Endothelial cell of hepatic sinusoid (primary cell): ENCODE measurements around the gene ARRDC3.

Experiments used
- in situ Hi-C: cut with HindIII; loops from 2 replicates; pipeline ENCODE4 v1.10.0; 2017; ENCODE audit warnings: low sequenced_read_pairs

ARRDC3 gene

DNA sequence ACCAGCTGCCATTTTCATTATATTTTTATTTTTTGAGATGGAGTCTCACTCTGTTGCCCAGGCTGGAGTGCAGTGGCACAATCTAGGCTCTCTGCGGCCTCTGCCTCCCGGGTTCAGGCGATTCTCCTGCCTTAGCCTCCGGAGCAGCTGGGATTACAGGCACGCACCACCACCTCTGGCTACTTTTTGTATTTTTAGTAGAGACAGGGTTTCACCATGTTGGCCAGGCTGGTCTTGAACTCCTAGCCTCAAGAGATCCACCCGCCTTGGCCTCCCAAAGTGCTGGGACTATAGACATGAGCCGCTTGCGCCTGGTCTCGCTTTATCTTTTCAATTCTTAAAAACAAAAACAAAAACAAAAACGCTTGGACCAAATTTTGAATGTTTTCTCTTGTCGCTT, 2.5 kb upstream of the ARRDC3 start:
- in situ Hi-C loops: loop anchor here (25.0 kb wide), 1 partner anchor 498 kb away; no protein-coding TSS in a partner anchor

- in situ Hi-C loops: loop anchor here (5.0 to 25.0 kb wide), 3 partner anchors 73 to 498 kb away; no protein-coding TSS in a partner anchor
These were observed 1.7 kb upstream of the ARRDC3 start for GRCh38 chr5:91384671-91385430.

DNA sequence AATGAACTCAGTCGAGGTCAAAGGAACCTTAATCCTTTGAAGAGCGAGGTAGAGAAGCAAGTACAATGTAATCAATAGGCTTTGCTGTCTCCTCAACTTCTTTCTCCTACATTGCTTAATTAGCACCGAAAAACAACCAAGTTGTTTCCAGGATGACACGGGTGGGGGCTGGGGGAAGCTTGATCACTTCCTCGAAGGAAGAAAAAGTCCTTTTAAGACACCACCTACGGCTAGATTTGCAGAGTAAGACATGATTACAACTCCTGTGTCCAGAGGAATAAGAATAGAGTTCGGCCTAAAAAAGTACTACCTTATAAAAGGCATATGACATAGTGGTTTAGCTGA, 811 bp upstream of the ARRDC3 start:
- in situ Hi-C loops: loop anchor here (5.0 to 25.0 kb wide), 3 partner anchors 72 to 497 kb away; no protein-coding TSS in a partner anchor

- in situ Hi-C loops: loop anchor here (5.0 to 25.0 kb wide), 3 partner anchors 70 to 495 kb away; no protein-coding TSS in a partner anchor
These were observed 539 bp downstream of the ARRDC3 start for GRCh38 chr5:91382530-91383026.

DNA sequence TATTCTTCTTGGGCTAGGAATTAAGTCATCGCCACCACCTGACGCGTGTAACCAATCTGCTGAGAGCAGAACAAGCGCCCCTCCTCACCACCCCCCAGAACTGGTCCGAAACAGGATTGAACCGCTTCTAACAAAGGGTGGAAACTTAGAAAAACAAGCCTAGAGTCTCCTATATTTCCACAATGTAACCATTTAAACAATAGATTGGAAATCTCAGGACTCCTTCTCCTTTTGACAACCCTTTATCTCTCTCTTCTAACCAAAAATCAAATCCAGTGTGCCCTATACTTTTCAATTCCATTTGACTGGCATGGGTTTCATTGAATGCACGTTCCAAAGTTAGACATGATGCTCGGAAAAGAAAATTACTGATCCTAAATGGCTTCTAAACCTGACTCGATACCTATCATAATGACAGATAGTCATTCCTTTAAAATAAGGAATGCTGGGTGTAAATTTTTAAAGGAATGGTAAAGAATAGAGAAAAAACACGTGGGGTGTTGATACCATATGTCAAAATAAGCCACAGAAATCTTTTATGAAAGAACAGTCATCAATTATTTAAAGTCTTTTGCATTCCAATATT, 1.2 kb downstream of the ARRDC3 start:
- in situ Hi-C loops: loop anchor here (5.0 to 25.0 kb wide), 3 partner anchors 70 to 495 kb away; no protein-coding TSS in a partner anchor

- in situ Hi-C loops: loop anchor here (5.0 to 25.0 kb wide), 3 partner anchors 69 to 494 kb away; no protein-coding TSS in a partner anchor
These were observed 1.8 kb downstream of the ARRDC3 start for GRCh38 chr5:91381239-91381773.

DNA sequence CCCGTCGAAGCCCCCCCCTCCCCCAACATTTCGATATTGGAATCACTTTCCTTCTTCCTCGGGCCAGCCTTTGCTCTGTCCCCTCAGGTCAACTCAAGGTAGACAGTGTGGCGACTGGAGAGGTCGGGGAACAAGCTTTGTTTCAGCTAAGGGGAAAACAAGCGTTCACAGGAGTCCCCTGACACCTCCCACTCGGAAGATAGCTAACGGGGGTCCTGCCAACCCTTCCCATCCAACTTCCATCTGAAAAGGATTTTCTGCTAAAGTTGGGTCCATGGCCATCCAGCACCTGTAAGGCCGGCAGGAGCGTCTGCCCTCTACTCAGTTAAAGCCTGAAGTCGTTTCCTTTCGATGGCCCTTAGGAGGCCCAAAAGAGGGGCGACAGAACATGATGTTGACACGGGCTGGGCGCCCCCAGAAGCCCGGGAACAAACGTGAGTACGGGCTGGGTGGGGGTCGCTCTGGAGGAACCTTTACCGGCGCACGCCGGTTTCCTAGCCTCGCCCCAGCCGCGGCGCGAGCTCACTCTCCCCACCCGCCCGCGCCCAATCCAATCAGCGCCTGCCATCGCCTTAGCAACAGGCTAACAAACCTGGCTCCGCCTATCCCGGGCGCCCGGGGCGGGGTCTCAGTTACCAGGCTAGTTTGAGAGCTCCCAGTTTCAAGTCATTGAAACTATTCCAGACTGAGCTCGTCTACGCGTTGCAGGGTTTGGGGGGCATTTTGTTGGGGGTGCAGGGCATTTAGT, 2.5 kb downstream of the ARRDC3 start:
- in situ Hi-C loops: loop anchor here (5.0 to 25.0 kb wide), 3 partner anchors 68 to 493 kb away; no protein-coding TSS in a partner anchor

DNA sequence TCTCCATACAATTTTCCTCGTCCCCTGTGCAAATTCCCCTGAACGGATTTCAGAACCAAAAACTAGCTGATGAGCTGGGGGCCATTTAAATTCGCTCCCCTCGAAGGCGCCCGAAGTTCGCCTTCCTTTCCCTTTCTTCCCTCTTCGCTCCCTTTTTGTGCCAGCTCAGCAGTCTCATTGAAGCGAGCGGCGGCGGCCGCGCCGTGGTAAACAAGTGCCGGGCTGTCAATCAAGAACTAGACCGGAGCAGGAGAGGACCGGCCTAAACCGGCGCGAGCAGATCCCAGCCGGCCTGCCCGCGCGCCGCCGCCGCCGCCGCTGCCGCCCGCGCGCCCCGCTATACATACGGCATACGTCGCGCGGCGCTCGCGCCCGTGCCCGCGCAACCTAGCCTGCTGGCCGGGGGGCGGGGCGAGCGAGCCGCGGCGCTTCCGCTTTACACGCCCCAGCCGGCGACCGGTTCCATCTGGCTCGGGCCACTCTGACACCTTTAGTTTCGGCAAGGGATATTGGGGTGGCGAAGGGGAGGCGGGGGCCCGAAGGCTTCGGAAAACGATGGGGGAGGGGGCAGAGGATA, 3.1 kb downstream of the ARRDC3 start:
- in situ Hi-C loops: loop anchor here (5.0 to 25.0 kb wide), 3 partner anchors 68 to 493 kb away; no protein-coding TSS in a partner anchor

- in situ Hi-C loops: loop anchor here (25.0 kb wide), 1 partner anchor 492 kb away; no protein-coding TSS in a partner anchor
These were observed 3.7 kb downstream of the ARRDC3 start for GRCh38 chr5:91379246-91379913.

DNA sequence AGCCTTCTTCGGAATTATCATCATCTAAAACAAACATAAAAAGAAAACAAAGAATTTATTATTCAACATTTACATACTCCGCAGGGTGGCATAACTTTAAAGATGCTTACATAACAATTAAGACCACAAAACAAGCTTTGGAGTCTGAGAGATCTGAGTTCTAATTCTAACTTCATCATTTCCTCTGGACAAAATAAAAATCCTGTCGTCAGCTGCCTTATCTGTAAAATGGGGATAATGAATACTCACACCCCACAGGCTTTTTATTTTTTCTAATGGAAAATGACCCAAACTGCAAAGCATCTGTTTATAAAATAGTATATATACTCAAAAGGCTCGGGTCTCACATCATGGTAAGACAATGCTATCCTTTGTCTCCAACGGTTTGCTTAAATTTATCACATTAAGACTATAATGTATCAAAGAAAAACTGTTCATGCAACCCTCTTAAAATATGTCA, 4.3 kb downstream of the ARRDC3 start:
- in situ Hi-C loops: loop anchor here (25.0 kb wide), 1 partner anchor 491 kb away; no protein-coding TSS in a partner anchor

GRCh38 chr5:91374893-91375520, 8.1 kb downstream of the ARRDC3 start:
- in situ Hi-C loops: loop anchor here (5.0 to 25.0 kb wide), 2 partner anchors 93 to 488 kb away; no protein-coding TSS in a partner anchor

GRCh38 chr5:91373600-91373999, 9.5 kb downstream of the ARRDC3 start:
- in situ Hi-C loops: loop anchor here (5.0 kb wide), 1 partner anchor 91 kb away; no protein-coding TSS in a partner anchor

- in situ Hi-C loops: loop anchor here (5.0 kb wide), 1 partner anchor 91 kb away; no protein-coding TSS in a partner anchor
These were observed 10.1 kb downstream of the ARRDC3 start for GRCh38 chr5:91373006-91373405.

- in situ Hi-C loops: no loop called here
These were observed 13.6 kb downstream of the ARRDC3 start for GRCh38 chr5:91369480-91369879.

DNA sequence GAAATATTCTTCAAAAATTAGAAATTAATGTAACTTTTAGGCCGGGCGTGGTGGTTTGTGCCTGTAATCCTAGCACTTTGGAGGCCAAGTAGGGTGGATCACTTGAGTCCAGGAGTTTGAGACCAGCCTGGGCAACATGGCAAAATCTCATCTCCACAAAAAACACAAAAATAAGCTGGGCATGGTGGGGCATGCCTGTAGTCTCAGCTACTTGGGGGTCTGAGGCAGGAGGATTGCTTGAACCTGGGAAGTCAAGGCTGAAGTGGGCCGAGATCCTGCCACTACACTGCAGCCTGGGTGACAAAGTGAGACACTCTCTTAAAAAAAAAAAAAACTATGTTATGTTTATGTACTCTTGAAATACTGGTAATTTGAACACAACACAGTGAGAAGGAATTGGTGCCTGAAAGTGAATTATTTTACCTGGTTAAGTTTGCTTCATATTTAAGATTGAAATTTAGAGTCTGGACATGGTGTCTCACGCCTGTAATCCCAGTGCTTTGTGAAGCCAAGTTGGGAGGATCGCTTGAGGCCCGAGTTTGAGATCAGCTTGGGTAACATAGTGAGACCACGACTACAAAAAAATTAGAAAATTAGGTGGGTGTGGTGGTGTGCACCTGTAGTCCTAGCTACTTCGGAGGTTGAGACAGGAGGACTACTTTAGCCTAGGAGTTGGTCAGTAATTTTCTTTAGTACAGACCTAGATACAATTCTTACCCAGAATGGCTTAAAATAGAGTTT, 15.0 kb downstream of the ARRDC3 start:
- in situ Hi-C loops: no loop called here

DNA sequence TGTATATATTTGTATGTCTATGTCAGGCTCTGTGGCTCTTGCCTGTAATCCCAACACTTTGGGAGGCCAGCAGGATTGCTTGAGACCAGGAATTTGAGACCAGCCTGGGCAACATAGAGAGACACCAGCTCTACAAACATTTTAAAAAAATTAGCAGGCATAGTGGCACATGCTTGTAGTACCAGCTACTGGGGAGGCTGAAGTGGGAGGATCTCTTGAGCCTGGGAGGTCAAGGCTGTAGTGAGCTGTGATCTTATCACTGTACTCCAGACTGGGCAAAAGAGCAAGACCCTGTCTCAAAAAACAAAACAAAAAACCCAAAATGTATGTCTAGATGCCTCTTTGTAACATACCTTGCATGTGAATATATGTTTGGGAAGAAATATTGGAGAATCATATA, 15.8 kb downstream of the ARRDC3 start:
- in situ Hi-C loops: no loop called here

DNA sequence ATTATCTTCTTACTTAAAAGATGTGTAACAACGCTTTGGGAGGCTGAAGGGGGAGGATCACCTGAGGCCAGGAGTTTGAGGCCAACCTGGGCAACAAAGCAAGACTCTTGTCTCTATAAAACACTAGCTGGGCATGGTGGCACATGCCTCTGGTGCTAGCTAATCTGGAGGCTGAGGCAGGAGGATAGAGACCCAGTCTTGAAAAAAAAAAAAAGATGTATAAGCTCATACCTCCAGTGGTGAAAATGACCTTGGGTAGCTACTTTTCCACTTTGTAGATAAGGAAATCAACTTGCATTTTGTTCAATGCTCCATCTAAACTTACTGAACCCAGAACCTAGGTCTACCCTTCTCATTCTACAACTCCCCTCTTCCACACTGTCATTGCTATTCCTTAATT, 16.6 kb downstream of the ARRDC3 start:
- in situ Hi-C loops: no loop called here

DNA sequence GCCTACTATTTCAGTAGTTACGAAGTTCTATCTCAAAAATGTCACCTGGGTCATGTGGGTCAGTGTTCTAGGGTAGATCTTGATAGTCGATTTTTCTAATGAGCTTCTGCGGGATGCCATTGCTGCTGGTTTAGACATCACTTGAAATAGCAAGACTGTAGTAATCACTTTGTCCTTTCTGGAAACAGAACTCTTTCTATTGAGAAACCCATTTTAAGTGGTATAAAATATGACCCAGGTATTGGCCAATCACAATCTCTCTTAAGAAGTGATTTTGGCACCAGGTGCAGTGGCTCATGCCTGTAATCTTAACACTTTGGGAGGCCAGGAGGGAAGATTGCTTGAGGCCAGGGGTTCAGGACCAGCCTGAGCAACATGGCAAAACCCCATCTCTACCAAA, 17.6 kb downstream of the ARRDC3 start:
- in situ Hi-C loops: no loop called here
